Fibroblast of mammary gland (primary cell): Measurements from ENCODE around the gene RO60.

Experiments used
- DNase-seq: peaks from one replicate; pipeline ENCODE4 v3.0.0-alpha.2; 2010; ENCODE audit warnings: low read depth
- H3K4me3 ChIP-seq: 2 replicates; pipeline ENCODE4 v1.5.1; 2011; ENCODE audit warnings: low read depth, mild to moderate bottlenecking, low read length, moderate library complexity; ENCODE audit not compliant: control insufficient read depth
- TF ChIP-seq, protein P1 (sequence below): conservative IDR thresholded peaks from 2 replicates; pipeline ENCODE4 v1.5.1; 2011; ENCODE audit warnings: low read depth, low read length, inconsistent platforms; ENCODE audit not compliant: control insufficient read depth, insufficient read depth

The RO60 gene

DNA sequence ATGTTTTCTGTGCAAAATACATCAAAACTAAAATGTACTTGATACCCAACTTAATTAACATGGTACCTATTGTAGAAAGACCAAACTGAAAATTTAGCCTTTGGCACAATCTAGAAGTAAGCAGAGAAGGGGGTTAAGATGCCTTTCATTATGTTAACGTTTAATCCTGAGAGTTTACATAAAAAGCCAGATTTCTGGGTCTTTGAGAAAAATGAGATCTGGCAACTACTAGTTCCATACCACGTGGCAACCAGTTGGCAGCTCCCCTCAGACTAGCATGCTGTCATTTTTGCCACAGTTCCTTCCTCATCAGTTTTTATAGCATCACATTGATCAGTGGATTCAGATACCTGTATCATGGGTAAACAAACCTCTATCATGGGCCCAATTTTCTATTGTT lies 1.5 kb downstream of the RO60 start:
- TF ChIP-seq, protein P1, sequence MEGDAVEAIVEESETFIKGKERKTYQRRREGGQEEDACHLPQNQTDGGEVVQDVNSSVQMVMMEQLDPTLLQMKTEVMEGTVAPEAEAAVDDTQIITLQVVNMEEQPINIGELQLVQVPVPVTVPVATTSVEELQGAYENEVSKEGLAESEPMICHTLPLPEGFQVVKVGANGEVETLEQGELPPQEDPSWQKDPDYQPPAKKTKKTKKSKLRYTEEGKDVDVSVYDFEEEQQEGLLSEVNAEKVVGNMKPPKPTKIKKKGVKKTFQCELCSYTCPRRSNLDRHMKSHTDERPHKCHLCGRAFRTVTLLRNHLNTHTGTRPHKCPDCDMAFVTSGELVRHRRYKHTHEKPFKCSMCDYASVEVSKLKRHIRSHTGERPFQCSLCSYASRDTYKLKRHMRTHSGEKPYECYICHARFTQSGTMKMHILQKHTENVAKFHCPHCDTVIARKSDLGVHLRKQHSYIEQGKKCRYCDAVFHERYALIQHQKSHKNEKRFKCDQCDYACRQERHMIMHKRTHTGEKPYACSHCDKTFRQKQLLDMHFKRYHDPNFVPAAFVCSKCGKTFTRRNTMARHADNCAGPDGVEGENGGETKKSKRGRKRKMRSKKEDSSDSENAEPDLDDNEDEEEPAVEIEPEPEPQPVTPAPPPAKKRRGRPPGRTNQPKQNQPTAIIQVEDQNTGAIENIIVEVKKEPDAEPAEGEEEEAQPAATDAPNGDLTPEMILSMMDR, result no peak
- DNase-seq, result peak; percentile 42
- peak overlapping the region; percentile 95 for H3K4me3 ChIP-seq

DNA sequence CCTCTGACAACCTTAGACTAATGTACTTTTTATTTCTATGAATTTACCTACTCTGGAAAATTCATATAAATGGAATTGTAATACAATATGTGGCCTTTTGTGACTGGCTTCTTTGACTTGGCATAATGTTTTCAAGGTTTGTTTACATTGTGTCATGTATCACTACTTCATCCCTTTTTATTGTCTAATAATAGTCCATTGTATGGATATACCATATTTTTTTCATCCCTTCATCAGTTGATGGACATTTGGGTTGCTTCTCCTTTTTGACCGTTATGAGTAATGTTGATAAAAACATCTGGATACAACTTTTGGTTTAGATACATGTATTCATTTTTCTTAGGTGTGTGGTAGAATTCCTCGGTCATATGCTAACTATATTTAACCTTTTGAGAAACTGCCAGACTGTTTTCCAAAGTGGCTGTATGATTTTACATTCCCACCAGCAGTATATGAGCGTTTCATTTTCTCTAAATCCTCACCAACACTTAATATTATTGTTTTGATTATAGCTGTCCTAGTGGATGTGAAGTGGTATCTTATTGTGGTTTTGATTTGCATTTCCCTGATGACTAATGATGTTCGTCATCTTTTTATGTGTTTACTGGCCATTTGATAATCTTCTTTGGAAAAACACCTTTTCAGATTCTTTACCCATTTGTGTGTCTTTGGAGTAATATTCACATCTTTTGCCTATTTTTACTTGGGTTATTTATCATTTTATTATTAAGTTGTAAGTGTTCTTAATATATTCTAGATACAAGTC lies 3.5 kb downstream of the RO60 start:
- TF ChIP-seq, protein P1, result no peak

DNA sequence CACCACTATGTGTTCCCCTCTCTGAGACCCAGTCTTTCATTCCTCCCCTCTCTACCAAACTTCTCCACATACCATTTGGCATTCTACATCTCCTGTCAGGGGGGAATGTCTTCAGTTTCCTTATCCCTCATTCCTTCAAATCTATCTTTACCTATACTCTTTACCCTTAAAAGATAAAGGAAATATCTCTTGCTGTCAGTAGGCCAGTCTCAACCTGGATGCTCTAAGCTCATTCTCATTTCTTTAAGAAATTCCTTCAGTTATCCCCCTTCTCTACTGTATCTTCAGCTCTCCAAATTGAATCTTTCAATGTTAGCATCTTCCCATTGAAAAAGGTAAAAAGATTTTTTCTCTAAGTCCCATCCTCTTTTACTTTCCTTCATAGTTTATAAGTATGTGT lies 6.5 kb downstream of the RO60 start:
- TF ChIP-seq, protein P1, result no peak
- no peak overlapping the region for H3K4me3 ChIP-seq
- no peak for DNase-seq

More for the DNA sequence above, 3.5 kb downstream of the RO60 start:
- H3K4me3 ChIP-seq, result no peak overlapping the region
- DNase-seq, result peak; percentile 46

GRCh38 chr1:193066606-193067005 lies 7.2 kb downstream of the RO60 start:
- DNase-seq, result no peak
- no peak overlapping the region for H3K4me3 ChIP-seq
- TF ChIP-seq, protein P1, result no peak

GRCh38 chr1:193068013-193068412 lies 8.6 kb downstream of the RO60 start:
- peak; percentile 19 for DNase-seq
- H3K4me3 ChIP-seq, result no peak overlapping the region
- TF ChIP-seq, protein P1, result no peak

DNA sequence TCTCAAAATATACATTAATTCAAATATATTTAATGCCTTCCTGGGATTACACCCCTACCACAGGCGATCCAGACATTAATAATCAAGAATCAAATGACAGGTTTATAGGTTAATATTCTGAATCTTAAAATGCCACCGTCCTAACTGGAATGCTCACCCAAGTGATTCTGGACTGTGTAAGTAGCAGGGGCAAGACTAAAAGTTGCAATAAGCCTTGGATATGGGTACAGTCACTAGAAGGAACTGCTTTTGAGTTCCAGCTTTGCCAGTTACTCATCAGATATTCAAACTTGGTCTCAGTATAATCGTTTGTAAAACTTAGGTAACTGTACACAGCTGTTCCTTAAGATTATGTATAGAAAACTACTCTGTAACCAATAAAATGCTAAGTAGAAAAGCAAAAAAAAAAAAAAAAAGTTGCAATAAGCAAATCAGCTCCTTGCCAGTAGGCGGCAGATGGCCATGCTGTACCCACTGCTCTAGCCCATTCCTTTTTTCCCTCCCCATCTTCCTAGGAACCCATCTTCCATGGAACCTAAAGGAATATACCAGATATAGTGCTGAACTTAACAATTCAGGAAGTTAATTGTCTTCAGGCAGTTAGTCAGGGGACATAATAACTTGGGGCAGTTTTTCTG lies 10.5 kb downstream of the RO60 start:
- DNase-seq, result peak; percentile 29
- H3K4me3 ChIP-seq, result no peak overlapping the region
- TF ChIP-seq, protein P1, result peak; percentile 50
